HG03108 (cell line): ENCODE data around the gene TSPAN12.

ENCODE experiments used
- ATAC-seq: cut with Tn5 transposase; IDR thresholded peaks from one replicate; pipeline ENCODE4 v1.9.1; 2021; ENCODE audit warnings: moderate library complexity; ENCODE audit not compliant: unreplicated experiment

TSPAN12 gene

GRCh38 chr7:120760851-120761250, 97.1 kb downstream of the TSPAN12 start:
- no peak for ATAC-seq

DNA sequence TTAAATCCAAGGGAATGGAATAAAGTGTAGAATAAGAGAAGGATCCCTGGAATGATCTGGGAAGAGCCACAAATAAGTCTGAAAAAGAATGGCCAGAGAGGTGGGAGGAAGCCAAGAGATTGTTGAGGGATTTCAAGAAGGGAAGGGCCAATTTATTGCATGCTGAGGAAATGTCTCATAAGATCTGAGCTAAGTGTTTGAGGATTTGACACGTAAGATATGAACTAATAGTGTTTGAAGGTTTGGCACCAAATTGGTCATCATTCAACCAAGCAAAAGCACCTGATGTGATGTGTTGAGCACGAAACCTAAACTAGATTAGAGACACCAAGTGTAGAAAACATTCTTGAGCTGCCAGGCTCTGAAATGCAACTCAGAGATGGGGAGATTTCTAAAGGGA, 97.9 kb downstream of the TSPAN12 start:
- peak; percentile 53 for ATAC-seq

- ATAC-seq: no peak
Measured at GRCh38 chr7:120743128-120743527, 114.8 kb downstream of the TSPAN12 start.

GRCh38 chr7:120742372-120742771, 115.6 kb downstream of the TSPAN12 start:
- ATAC-seq: no peak

DNA sequence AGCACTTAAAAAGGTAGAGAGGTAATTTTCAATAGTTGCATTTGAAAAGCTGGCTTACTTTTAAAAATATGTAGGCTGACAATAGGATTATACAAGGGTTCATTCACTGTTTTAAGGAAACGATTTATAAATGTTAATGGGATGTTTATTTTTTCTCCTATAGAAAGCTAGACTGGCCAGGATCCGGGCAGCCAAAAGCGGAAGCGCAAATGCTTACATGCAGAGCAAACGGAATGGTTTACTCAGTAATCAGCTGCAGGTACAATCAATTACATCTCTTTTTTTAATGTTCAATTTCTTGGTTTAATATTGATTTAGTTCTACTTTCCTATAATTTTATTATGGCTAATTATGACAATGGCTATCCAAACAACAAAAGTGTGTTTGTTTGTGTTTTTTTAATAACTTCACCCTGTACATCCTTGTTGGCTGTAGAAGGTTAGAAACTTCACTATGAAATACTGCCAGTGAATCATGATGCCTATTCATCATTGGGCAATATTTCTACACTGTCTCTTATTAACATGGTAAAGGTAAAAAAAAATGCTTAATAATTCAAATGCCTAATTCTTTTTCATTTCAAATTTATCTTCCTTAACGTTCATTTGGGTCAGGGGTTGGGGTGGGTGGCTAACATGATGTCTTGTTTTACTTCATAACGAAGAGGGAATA, 116.4 kb downstream of the TSPAN12 start:
- ATAC-seq: no peak

GRCh38 chr7:120740348-120740747, 117.6 kb downstream of the TSPAN12 start:
- no peak for ATAC-seq

GRCh38 chr7:120738816-120739215, 119.1 kb downstream of the TSPAN12 start:
- no peak for ATAC-seq
